NCI-H128 (cell line): ENCODE results near the gene CENPP.
"Not testable (repeated sequence)": the region's sequence is repeated elsewhere in the genome, so short reads cannot be mapped to it uniquely, and the experiment has no call there.

Experiments
- DNase-seq: peaks from one replicate; lab custom pipeline; 2025; ENCODE audit not compliant: unreplicated experiment; lab: John Stamatoyannopoulos, UW

The CENPP gene

GRCh38 chr9:92529124-92529523 is 203.4 kb downstream of the CENPP start:
- DNase-seq, result no peak

- no peak for DNase-seq
Measured at GRCh38 chr9:92530893-92531292, 205.1 kb downstream of the CENPP start.

- DNase-seq, result no peak
Measured at GRCh38 chr9:92534204-92534603, 208.5 kb downstream of the CENPP start.

DNA sequence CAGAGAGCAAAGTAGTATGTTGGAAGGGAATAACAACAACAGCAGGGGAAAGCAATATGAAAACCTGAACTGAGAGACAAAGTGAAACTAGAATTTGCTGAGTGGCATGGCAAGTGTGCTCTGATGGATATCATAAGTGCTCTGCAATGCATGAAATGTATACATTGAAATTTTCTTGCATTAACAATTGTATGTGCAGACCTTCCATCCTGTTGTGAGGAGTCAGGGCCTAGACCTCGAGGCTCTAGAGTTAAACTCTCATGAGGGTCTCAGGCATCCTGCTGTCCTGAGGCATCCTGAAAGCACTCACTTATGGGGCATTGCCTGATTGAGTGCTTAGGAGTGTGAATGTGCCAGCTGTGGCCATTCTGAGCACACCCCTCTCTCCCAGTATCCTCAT is 208.9 kb downstream of the CENPP start:
- DNase-seq, result no peak

GRCh38 chr9:92535940-92536850 is 210.4 kb downstream of the CENPP start, which contains the start of gene ECM2:
Gene ECM2, minus strand, starts transcription at chr9:92535990. Its CDS starts 13,124 bp downstream, at chr9:92522866.
- no peak for DNase-seq

GRCh38 chr9:92538541-92538940 is 212.8 kb downstream of the CENPP start:
- DNase-seq, result no peak

DNA sequence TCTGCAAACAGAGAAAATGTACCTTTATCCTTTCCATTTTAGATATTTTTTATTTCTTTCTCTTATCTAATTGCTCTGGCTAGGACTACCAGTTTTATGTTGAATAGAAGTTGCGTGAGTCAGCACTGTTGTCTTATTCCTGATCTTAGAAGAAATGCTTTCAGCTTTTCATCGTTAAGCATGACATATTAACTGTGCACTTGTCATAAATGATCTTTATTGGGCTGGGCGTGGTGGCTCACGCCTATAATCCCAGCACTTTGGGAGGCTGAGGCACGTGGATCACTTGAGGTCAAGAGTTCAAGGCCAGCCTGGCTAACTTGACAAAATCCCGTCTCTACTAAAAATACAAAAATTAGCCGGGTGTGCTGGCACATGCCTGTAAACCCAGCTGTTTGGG is 218.2 kb downstream of the CENPP start:
- DNase-seq, result no peak

DNA sequence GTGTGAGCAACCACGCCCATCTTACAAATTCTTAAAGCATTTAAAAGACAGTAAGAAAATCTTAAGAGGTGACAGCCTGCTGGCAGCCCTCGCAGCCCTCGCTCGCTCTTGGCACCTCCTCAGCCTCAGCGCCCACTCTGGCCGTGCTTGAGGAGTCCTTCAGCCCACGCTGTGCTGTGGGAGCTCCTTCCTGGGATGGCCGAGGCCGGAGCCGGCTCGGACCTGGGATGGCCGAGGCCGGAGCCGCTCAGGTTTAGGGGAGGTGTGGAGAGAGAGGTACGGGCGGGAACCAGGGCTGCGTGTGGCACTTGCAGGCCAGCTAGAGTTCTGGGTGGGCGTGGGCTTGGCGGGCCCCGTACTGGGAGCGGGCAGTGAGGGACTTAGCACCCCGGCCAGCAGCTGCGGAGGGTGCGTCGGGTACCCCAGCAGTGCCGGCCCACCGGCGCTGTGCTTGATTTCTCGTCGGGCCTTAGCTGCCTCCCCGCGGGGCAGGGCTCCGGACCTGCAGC is 219.3 kb downstream of the CENPP start:
- no peak for DNase-seq

GRCh38 chr9:92547356-92547755 is 221.6 kb downstream of the CENPP start:
- no peak for DNase-seq

- DNase-seq, result no peak
Measured at GRCh38 chr9:92550765-92551164, 225.0 kb downstream of the CENPP start.

DNA sequence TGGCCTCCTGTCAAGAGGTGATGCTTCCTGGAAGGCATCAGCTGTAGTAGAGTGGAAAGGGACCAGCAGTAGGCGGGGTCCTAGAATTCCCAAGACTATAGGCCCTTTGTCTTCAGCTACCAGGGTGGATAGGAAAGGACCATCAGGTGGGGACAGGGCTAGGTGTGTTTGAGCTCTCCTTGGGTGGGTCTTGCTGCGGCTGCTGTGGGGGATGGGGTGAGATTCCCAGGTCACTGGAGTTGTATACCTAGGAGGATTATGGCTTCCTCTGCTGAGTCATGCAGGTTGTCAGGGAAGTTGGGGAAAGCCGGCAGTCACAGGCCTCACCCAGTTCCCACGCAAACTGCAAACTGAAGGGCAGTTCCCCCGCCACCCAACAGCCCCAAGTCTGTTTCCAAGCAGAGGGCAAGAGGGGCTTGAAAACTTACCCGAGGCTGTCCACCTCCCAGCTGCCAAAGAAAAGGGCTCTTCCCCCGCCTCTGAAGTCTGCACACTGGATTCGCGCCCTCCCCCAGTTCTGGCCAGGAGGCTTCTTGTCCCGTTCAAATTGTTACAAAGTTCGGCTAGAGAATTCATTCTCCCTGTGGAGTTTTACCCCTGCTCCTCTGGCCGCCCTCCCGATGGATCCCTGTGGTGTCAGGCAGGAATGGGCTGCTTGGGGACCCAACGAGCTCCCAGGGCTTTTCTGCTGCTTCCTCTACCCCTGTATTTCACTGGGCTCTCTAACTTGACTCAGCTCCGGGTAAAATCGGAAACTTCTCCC is 233.0 kb downstream of the CENPP start:
- DNase-seq, result no peak

DNA sequence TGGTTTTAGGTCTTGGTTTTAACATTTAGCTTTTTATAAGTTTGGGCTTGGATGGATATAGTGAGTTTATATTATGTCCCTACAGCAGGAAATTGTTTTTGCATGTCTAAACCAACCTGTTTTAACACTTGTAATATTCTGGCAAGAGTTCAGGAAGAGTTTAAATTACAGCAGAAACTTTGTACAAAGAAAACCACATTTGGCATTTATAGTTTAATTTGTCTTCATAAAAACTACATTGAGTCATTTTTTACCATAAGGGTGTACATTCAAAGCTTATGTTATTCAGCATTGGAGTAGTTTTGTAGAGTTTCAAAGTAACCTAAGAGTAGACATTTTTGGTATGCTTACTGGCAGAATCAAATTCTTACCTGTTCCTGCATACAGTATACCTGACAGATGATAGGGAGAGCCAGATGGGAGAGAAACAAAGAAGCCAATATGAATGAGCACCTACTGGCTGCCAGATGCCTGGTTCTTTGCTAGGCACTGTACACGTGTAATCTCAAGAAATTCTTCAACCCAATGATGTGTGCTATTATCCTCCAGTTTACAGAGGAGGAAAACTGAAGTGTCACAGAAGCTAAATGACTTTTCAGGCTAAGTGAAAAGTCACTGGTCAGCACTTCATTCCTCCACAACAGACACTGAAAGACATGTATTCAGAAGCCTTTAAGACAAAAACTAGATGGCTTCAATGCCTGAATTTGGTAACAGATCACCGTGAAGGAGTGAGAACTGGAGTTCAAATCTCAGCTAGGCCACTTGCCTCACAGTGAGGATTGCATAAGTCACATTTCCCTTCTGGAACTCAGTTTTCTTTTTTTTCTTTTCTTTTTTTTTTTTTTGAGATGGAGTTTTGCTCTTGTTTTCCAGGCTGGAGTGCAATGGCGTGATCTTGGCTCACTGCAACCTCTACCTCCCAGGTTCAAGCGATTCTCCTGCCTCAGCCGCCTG is 235.9 kb downstream of the CENPP start:
- DNase-seq, result no peak

GRCh38 chr9:92562461-92562967 is 236.8 kb downstream of the CENPP start:
- DNase-seq, result no peak

DNA sequence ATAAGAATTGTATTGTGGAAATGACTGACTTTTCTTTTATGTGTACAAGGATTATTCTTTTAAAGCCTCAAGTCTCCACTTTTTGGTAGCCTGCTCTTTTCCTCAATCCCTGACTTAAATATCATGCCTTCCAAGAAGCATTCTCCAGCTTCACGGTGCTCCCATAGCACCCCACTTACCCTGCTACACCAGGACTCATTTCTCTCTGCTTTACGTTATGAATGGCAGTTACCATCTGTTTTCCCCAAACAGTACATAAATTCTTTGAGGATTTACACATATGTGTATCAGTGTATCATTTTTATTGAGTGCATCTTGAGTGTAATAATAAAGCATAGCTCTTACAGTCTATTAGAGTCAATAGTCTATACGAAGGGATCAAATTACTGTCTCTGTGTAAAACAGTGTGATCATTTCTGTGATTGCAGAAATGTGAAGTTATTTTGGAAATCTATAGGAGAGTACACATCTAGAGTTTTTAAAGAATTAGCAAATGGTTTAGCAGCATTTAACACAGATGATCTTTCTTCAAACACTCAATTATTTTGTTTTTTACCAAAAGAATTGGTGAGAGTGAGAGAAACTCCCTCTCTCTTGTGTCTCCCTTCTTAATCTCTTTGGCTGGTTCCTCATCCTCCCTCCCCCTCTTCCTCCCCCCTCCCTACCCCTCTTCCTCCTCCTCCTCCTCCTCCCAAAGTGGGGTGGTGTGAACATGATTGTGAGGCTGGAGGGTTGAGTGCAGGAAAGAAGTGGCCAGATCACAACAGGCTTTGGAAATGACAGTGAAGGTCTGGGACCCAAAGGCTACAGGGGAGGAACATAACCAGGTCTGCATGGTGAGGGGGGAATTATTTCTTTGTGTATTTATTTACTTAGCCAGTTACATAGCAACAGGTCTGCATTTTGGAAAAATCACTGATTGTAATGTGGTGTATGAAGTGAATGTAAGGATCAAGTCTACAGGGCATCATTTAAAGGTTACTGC is 237.7 kb downstream of the CENPP start:
- DNase-seq, result no peak

DNA sequence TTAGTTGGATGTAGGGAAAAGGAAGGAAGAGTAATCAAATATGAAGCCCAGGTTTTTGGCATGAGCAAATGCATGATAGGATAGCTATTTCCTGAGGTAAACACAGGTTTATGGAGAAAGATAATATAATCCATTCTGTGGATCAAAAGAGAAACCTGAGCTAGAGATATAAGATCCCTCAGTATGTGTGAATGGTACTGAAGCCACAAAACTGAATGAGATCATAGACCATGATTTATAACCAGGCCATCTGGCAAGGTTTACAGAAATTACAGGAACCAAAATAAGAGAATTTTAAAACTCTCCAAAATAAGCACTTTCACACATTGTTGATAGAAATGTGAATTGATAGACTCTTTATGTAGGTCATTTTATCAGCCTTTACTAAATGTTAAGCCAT is 238.8 kb downstream of the CENPP start:
- DNase-seq, result no peak

- no peak for DNase-seq
Measured at GRCh38 chr9:92564982-92565381, 239.2 kb downstream of the CENPP start.

DNA sequence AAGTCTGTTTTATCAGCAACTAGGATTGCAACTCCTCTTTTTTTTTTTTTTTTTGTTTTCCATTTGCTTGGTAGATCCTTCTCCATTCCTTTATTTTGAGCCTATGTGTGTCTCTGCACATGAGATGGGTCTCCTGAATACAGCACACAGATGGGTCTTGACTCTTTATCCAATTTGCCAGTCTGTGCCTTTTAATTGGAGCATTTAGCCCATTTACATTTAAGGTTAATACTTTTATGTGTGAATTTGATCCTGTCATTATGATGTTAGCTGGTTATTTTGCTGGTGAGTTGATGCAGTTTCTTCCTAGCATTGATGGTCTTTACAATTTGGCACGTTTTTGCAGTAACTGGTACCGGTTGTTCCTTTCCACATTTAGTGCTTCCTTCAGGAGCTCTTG is 246.1 kb downstream of the CENPP start:
- not testable (repeated sequence) for DNase-seq

DNA sequence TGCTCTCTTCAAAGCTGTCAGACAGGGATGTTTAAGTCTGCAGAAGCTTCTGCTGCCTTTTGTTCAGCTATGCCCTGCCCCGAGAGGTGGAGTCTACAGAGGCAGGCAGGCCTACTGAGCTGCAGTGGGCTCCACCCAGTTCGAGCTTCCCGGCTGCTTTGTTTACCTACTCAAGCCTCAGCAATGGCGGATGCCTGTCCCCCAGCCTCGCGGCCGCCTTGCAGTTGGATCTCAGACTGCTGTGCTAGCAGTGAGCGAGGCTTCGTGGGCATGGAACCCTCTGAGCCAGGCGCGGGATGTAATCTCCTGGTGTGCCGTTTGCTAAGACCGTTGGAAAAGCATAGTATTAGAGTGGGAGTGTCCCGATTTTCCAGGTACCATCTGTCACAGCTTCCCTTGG is 247.9 kb downstream of the CENPP start:
- DNase-seq, result not testable (repeated sequence)

DNA sequence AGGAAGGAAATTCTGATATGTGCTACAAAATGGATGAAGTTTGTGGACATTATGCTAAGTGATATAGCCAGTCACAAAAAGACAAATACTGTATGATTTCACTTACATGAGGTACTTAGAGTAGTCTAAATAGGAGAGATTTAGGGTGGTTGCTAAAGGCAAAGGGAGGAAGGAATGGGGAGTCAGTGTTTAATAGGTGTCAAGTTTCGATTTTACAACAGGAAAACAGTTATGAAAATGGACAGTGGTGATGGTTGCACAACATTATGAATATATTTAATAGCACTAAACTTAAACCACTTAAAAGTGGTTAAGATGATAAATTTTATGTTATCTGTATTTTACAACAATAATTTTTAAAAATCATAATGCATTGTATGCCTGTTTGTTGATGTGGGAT is 250.4 kb downstream of the CENPP start:
- no peak for DNase-seq
